AG08396 (cell line): ENCODE results near the gene ACBD7.

ENCODE experiments used
- DNase-seq: peaks from one replicate; pipeline ENCODE4 v3.0.0; 2012; ENCODE audit warnings: low spot score, mixed read lengths

The ACBD7 gene

GRCh38 chr10:15091418-15091817 is 2.8 kb upstream of the ACBD7 start:
- no peak for DNase-seq

- peak; percentile 82 for DNase-seq
Observed at GRCh38 chr10:15084502-15084922, 4.1 kb downstream of the ACBD7 start.

- peak; percentile 17 for DNase-seq
Observed at GRCh38 chr10:15083674-15084501, 4.7 kb downstream of the ACBD7 start.

GRCh38 chr10:15075421-15075820 is 13.2 kb downstream of the ACBD7 start:
- DNase-seq = no peak

- DNase-seq = no peak
Observed at GRCh38 chr10:15072358-15072757, 16.2 kb downstream of the ACBD7 start.

GRCh38 chr10:15069230-15069629 is 19.3 kb downstream of the ACBD7 start:
- no peak for DNase-seq

- peak; percentile 32 for DNase-seq
Observed at GRCh38 chr10:15068802-15069201, 19.8 kb downstream of the ACBD7 start.

- DNase-seq = no peak
Observed at GRCh38 chr10:15067154-15067553, 21.4 kb downstream of the ACBD7 start.

GRCh38 chr10:15060638-15061037 is 27.9 kb downstream of the ACBD7 start:
- no peak for DNase-seq

- no peak for DNase-seq
Observed at GRCh38 chr10:15059914-15060313, 28.7 kb downstream of the ACBD7 start.

- DNase-seq = no peak
Observed at GRCh38 chr10:15058689-15059088, 29.9 kb downstream of the ACBD7 start.

GRCh38 chr10:15053061-15053460 is 35.5 kb downstream of the ACBD7 start:
- no peak for DNase-seq

GRCh38 chr10:15052121-15052520 is 36.5 kb downstream of the ACBD7 start:
- no peak for DNase-seq

GRCh38 chr10:15049533-15049932 is 39.0 kb downstream of the ACBD7 start:
- DNase-seq = no peak

- DNase-seq = peak; percentile 11
Observed at GRCh38 chr10:15046626-15047025, 42.0 kb downstream of the ACBD7 start.

GRCh38 chr10:15045380-15045779 is 43.2 kb downstream of the ACBD7 start:
- DNase-seq = no peak

GRCh38 chr10:15043674-15044073 is 44.9 kb downstream of the ACBD7 start, which contains the start of gene OLAH:
OLAH (plus strand) TSS chr10:15043943; CDS start chr10:15047289, 3,346 bp downstream.
- DNase-seq = no peak

GRCh38 chr10:15038416-15038815 is 50.2 kb downstream of the ACBD7 start:
- DNase-seq = no peak

- DNase-seq = no peak
Observed at GRCh38 chr10:15037691-15038090, 50.9 kb downstream of the ACBD7 start.

GRCh38 chr10:15035385-15036301 is 52.9 kb downstream of the ACBD7 start:
- no peak for DNase-seq

GRCh38 chr10:15027741-15028140 is 60.8 kb downstream of the ACBD7 start:
- DNase-seq = no peak
